Activated T-helper 2 cell treated with anti-CD3 and anti-CD28 coated beads, Interferon-gamma antibody, Interleukin-2, Interleukin-4, amounts not matched to agents 10 μg/mL and 5 μg/mL and 100 μg/mL, durations not matched to agents 14 hours and 24 hours and 36 hours (primary cell): ENCODE data around the gene PRKAR1B. TPM values are rescaled to one million over a fixed set of nuclear protein-coding genes. Genes with fewer than 3 reads are reported as not detected.
A peak's percentile ranks its signal among the peaks of the same experiment; 100 is the strongest.

Experiments used
- DNase-seq: peaks from one replicate; pipeline ENCODE4 v3.0.0; 2021; ENCODE audit warnings: low spot score
- H3K27ac Mint-ChIP-seq: one replicate; pipeline ENCODE4 v1.8.0; 2021; ENCODE audit warnings: mixed read lengths
- H3K27me3 Mint-ChIP-seq: one replicate; pipeline ENCODE4 v1.8.0; 2021; ENCODE audit warnings: low read depth, mixed read lengths
- H3K36me3 Mint-ChIP-seq: one replicate; pipeline ENCODE4 v1.8.0; 2021; ENCODE audit warnings: low read depth, mixed read lengths
- H3K4me1 Mint-ChIP-seq: one replicate; pipeline ENCODE4 v1.8.0; 2021; ENCODE audit warnings: low read depth, mixed read lengths
- H3K4me3 Mint-ChIP-seq: one replicate; pipeline ENCODE4 v1.8.0; 2021; ENCODE audit warnings: low read depth, mild to moderate bottlenecking, moderate library complexity, mixed read lengths
- H3K9me3 Mint-ChIP-seq: one replicate; pipeline ENCODE4 v1.8.0; 2021; ENCODE audit warnings: mixed read lengths
- intact Hi-C: fragments of 100-400 bp; cut with micrococcal nuclease; formaldehyde crosslinking; loops from one replicate; pipeline ENCODE4 v1.15.1; 2023
- total RNA-seq: library from RNA; stranded (reverse); gene quantifications from 2 replicates; pipeline ENCODE4 v1.2.3, GENCODE V29; 2022

Gene PRKAR1B
- total RNA-seq, 1 donor from 2014 or later: 38.9 TPM

GRCh38 chr7:721619-722248, 5.3 kb downstream of the PRKAR1B start:
- Mint-ChIP-seq H3K27ac (no peak overlapping the region), H3K4me3 (no peak overlapping the region), H3K9me3 (peaks cover 33% of the 10 kb centered on the region), H3K27me3 (no peaks in the 10 kb centered on the region), H3K4me1 (peaks cover 11% of the 10 kb centered on the region), H3K36me3 (peaks cover 52% of the 10 kb centered on the region)
- DNase-seq: no peak
- intact Hi-C loops: no loop called here

GRCh38 chr7:716636-717035, 10.4 kb downstream of the PRKAR1B start:
- Mint-ChIP-seq H3K36me3 (peaks cover 16% of the 10 kb centered on the region), H3K27ac (no peak overlapping the region)

GRCh38 chr7:716222-716621, 10.9 kb downstream of the PRKAR1B start:
- H3K27ac Mint-ChIP-seq: no peak overlapping the region
- no peak for DNase-seq
- no peak overlapping the region for H3K4me3 Mint-ChIP-seq
- intact Hi-C loops: no loop called here
- H3K36me3 Mint-ChIP-seq: peaks cover 15% of the 10 kb centered on the region
- peaks cover 8% of the 10 kb centered on the region for H3K9me3 Mint-ChIP-seq
- no peaks in the 10 kb centered on the region for H3K4me1 Mint-ChIP-seq
- peaks cover 7% of the 10 kb centered on the region for H3K27me3 Mint-ChIP-seq

More at GRCh38 chr7:716636-717035, 10.4 kb downstream of the PRKAR1B start:
- H3K4me1 Mint-ChIP-seq: no peaks in the 10 kb centered on the region
- H3K27me3 Mint-ChIP-seq: peaks cover 5% of the 10 kb centered on the region
- intact Hi-C loops: no loop called here
- no peak for DNase-seq
- peaks cover 9% of the 10 kb centered on the region for H3K9me3 Mint-ChIP-seq
- no peak overlapping the region for H3K4me3 Mint-ChIP-seq

- intact Hi-C loops: no loop called here
- Mint-ChIP-seq H3K27ac (no peak overlapping the region), H3K9me3 (no peaks in the 10 kb centered on the region), H3K4me3 (peak overlapping the region; percentile 35), H3K4me1 (no peaks in the 10 kb centered on the region), H3K36me3 (peaks cover 12% of the 10 kb centered on the region), H3K27me3 (peaks cover 7% of the 10 kb centered on the region)
- no peak for DNase-seq
Observed at GRCh38 chr7:714251-714671, 12.8 kb downstream of the PRKAR1B start.

- intact Hi-C loops: no loop called here
- Mint-ChIP-seq H3K27ac (no peak overlapping the region), H3K4me1 (no peaks in the 10 kb centered on the region), H3K9me3 (no peaks in the 10 kb centered on the region), H3K27me3 (peaks cover 7% of the 10 kb centered on the region), H3K4me3 (peak overlapping the region; percentile 35), H3K36me3 (peaks cover 12% of the 10 kb centered on the region)
- DNase-seq: no peak
Observed at GRCh38 chr7:713488-714230, 13.4 kb downstream of the PRKAR1B start.

GRCh38 chr7:713139-713457, 14.0 kb downstream of the PRKAR1B start:
- Mint-ChIP-seq H3K9me3 (no peaks in the 10 kb centered on the region), H3K4me3 (peak overlapping the region; percentile 35), H3K27ac (no peak overlapping the region), H3K27me3 (peaks cover 7% of the 10 kb centered on the region), H3K4me1 (no peaks in the 10 kb centered on the region), H3K36me3 (peaks cover 12% of the 10 kb centered on the region)
- intact Hi-C loops: no loop called here
- DNase-seq: no peak

- Mint-ChIP-seq H3K4me1 (no peaks in the 10 kb centered on the region), H3K36me3 (peaks cover 17% of the 10 kb centered on the region), H3K9me3 (no peaks in the 10 kb centered on the region), H3K4me3 (peak overlapping the region; percentile 21), H3K27me3 (peaks cover 7% of the 10 kb centered on the region), H3K27ac (no peak overlapping the region)
- intact Hi-C loops: no loop called here
- DNase-seq: no peak
Observed at GRCh38 chr7:712381-713138, 14.5 kb downstream of the PRKAR1B start.

GRCh38 chr7:711922-712380, 15.1 kb downstream of the PRKAR1B start:
- H3K9me3 Mint-ChIP-seq: no peaks in the 10 kb centered on the region
- no peak overlapping the region for H3K4me3 Mint-ChIP-seq
- no peaks in the 10 kb centered on the region for H3K4me1 Mint-ChIP-seq
- H3K36me3 Mint-ChIP-seq: peaks cover 17% of the 10 kb centered on the region
- no peak overlapping the region for H3K27ac Mint-ChIP-seq
- H3K27me3 Mint-ChIP-seq: peaks cover 7% of the 10 kb centered on the region
- intact Hi-C loops: no loop called here
- no peak for DNase-seq

- DNase-seq: no peak
Observed at GRCh38 chr7:711093-711921, 15.8 kb downstream of the PRKAR1B start.

GRCh38 chr7:710161-710560, 16.9 kb downstream of the PRKAR1B start:
- no peak overlapping the region for H3K4me3 Mint-ChIP-seq
- H3K9me3 Mint-ChIP-seq: no peaks in the 10 kb centered on the region
- no peaks in the 10 kb centered on the region for H3K4me1 Mint-ChIP-seq
- H3K27me3 Mint-ChIP-seq: peaks cover 7% of the 10 kb centered on the region
- intact Hi-C loops: no loop called here
- H3K27ac Mint-ChIP-seq: no peak overlapping the region
- no peak for DNase-seq
- H3K36me3 Mint-ChIP-seq: peaks cover 17% of the 10 kb centered on the region

More at GRCh38 chr7:711093-711921, 15.8 kb downstream of the PRKAR1B start:
- Mint-ChIP-seq H3K4me1 (no peaks in the 10 kb centered on the region), H3K27me3 (peaks cover 7% of the 10 kb centered on the region), H3K36me3 (peaks cover 17% of the 10 kb centered on the region), H3K4me3 (no peak overlapping the region), H3K27ac (no peak overlapping the region), H3K9me3 (no peaks in the 10 kb centered on the region)
- intact Hi-C loops: no loop called here

GRCh38 chr7:707296-708000, 19.6 kb downstream of the PRKAR1B start:
- Mint-ChIP-seq H3K4me3 (no peak overlapping the region), H3K4me1 (no peaks in the 10 kb centered on the region), H3K27me3 (peaks cover 2% of the 10 kb centered on the region), H3K9me3 (peaks cover 15% of the 10 kb centered on the region), H3K27ac (no peak overlapping the region), H3K36me3 (peaks cover 26% of the 10 kb centered on the region)
- DNase-seq: no peak
- intact Hi-C loops: no loop called here

GRCh38 chr7:706721-707120, 20.4 kb downstream of the PRKAR1B start:
- DNase-seq: no peak
- no peak overlapping the region for H3K27ac Mint-ChIP-seq
- peaks cover 31% of the 10 kb centered on the region for H3K36me3 Mint-ChIP-seq
- no peaks in the 10 kb centered on the region for H3K4me1 Mint-ChIP-seq
- intact Hi-C loops: no loop called here
- H3K9me3 Mint-ChIP-seq: peaks cover 20% of the 10 kb centered on the region
- peaks cover 2% of the 10 kb centered on the region for H3K27me3 Mint-ChIP-seq
- no peak overlapping the region for H3K4me3 Mint-ChIP-seq
